NOMO-1 (cell line): ENCODE measurements around the gene LIMD2.
A peak's percentile ranks its signal among the peaks of the same experiment; 100 is the strongest.

ENCODE experiments used
- DNase-seq, 2 experiments: peaks; one replicate each; lab custom pipeline; 2025; ENCODE audit not compliant: unreplicated experiment in 2 of 2; lab: John Stamatoyannopoulos, UW

Gene LIMD2

GRCh38 chr17:63685041-63685440 lies 14.9 kb downstream of the LIMD2 start:
- no peak for DNase-seq

- DNase-seq, result no peak
These were observed 16.9 kb downstream of the LIMD2 start for GRCh38 chr17:63682981-63683380.

- DNase-seq, result peak in 1 of 2 experiments; percentile 13
These were observed 17.5 kb downstream of the LIMD2 start for GRCh38 chr17:63682441-63682840.

GRCh38 chr17:63681530-63681929 lies 18.4 kb downstream of the LIMD2 start:
- no peak for DNase-seq

- DNase-seq, result no peak
These were observed 19.2 kb downstream of the LIMD2 start for GRCh38 chr17:63680700-63681099.

- DNase-seq, result no peak
These were observed 20.7 kb downstream of the LIMD2 start for GRCh38 chr17:63679214-63679613.

GRCh38 chr17:63676584-63676983 lies 23.3 kb downstream of the LIMD2 start:
- no peak for DNase-seq

- DNase-seq, result no peak
These were observed 24.0 kb downstream of the LIMD2 start for GRCh38 chr17:63675607-63676546.

- DNase-seq, result no peak
These were observed 24.7 kb downstream of the LIMD2 start for GRCh38 chr17:63675231-63675606.

- DNase-seq, result no peak
These were observed 27.1 kb downstream of the LIMD2 start for GRCh38 chr17:63672856-63673255.

- DNase-seq, result peak; percentile 87 to 97
These were observed 34.3 kb downstream of the LIMD2 start for GRCh38 chr17:63665527-63666214.

- no peak for DNase-seq
These were observed 40.1 kb downstream of the LIMD2 start for GRCh38 chr17:63659850-63660249.

- DNase-seq, result no peak
These were observed 41.6 kb downstream of the LIMD2 start for GRCh38 chr17:63658366-63658765.

GRCh38 chr17:63657786-63658185 lies 42.1 kb downstream of the LIMD2 start:
- no peak for DNase-seq

GRCh38 chr17:63653050-63653449 lies 46.9 kb downstream of the LIMD2 start:
- DNase-seq, result no peak

- DNase-seq, result peak in 1 of 2 experiments; percentile 68
These were observed 47.8 kb downstream of the LIMD2 start for GRCh38 chr17:63652106-63652505.

- peak in 1 of 2 experiments; percentile 21 for DNase-seq
These were observed 50.1 kb downstream of the LIMD2 start for GRCh38 chr17:63649813-63650212.

GRCh38 chr17:63647936-63648335 lies 52.0 kb downstream of the LIMD2 start:
- no peak for DNase-seq

- no peak for DNase-seq
These were observed 52.7 kb downstream of the LIMD2 start for GRCh38 chr17:63647065-63647725.

- DNase-seq, result peak; percentile 50 to 94
These were observed 53.5 kb downstream of the LIMD2 start for GRCh38 chr17:63646488-63646806.
